ENCODE measurements around the gene GOPC.
"Not testable (repeated sequence)": the region's sequence is repeated elsewhere in the genome, so short reads cannot be mapped to it uniquely, and the experiment has no call there.

GOPC gene

GRCh38 chr6:117520603-117521395 lies 81.5 kb downstream of the GOPC start:
- TF ChIP-seq, protein P1, sequence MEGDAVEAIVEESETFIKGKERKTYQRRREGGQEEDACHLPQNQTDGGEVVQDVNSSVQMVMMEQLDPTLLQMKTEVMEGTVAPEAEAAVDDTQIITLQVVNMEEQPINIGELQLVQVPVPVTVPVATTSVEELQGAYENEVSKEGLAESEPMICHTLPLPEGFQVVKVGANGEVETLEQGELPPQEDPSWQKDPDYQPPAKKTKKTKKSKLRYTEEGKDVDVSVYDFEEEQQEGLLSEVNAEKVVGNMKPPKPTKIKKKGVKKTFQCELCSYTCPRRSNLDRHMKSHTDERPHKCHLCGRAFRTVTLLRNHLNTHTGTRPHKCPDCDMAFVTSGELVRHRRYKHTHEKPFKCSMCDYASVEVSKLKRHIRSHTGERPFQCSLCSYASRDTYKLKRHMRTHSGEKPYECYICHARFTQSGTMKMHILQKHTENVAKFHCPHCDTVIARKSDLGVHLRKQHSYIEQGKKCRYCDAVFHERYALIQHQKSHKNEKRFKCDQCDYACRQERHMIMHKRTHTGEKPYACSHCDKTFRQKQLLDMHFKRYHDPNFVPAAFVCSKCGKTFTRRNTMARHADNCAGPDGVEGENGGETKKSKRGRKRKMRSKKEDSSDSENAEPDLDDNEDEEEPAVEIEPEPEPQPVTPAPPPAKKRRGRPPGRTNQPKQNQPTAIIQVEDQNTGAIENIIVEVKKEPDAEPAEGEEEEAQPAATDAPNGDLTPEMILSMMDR (IDR thresholded peaks at IDR 0.05; ENCODE audit: borderline replicate concordance, control extremely low read depth, extremely low read depth, insufficient read depth, missing control alignments), result no peak
- no peak for DNase-seq (ENCODE audit: low spot score)
- in situ Hi-C loops (cut with MboI; ENCODE audit: low sequenced_read_pairs, unreplicated experiment), result no loop called here

DNA sequence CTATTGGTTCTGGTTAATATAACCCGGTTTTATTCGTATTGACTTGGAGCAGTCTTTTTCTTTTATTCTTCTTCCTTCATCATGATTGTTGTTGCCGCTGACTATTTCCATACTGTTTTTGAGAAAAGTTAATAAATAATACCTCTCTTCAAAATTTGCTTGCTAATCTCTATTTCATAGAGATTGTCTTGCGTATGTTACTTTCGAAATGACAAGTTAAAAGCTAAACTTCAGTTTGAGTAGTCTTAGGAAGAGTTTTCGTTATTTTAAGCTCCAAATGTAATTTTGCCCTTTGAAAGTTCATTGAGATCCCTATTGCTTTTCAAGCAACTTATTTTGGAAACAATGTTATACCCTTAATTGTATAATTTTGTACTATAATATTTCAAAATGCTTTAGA lies 83.4 kb downstream of the GOPC start:
- DNase-seq (ENCODE audit: low spot score), result no peak
- TF ChIP-seq, protein P1 (IDR thresholded peaks at IDR 0.05; ENCODE audit: borderline replicate concordance, control extremely low read depth, extremely low read depth, insufficient read depth, missing control alignments), result no peak
- in situ Hi-C loops (cut with MboI; ENCODE audit: low sequenced_read_pairs, unreplicated experiment), result no loop called here

DNA sequence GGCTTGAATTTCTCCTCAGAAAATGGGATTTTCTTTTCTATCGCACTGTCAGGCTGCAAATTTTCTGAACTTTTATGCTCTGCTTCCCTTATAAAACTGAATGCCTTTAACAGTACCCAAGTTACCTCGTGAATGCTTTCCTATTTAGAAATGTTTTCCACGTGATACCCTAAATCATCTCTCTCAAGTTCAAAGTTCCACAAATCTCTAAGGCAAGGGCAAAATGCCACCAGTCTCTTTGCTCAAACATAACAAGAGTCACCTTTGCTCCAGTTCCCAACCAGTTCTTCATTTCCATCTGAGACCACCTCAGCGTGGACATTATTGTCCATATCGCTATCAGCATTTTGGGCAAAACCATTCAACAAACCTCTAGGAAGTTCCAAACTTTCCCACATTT lies 84.3 kb downstream of the GOPC start:
- DNase-seq (ENCODE audit: low spot score); in situ Hi-C loops (cut with MboI; ENCODE audit: low sequenced_read_pairs, unreplicated experiment): not testable (repeated sequence)

- DNase-seq (ENCODE audit: low spot score), result no peak
- TF ChIP-seq, protein P1 (IDR thresholded peaks at IDR 0.05; ENCODE audit: borderline replicate concordance, control extremely low read depth, extremely low read depth, insufficient read depth, missing control alignments), result no peak
- in situ Hi-C loops (cut with MboI; ENCODE audit: low sequenced_read_pairs, unreplicated experiment), result no loop called here
Measured at GRCh38 chr6:117515326-117515725, 87.0 kb downstream of the GOPC start.

GRCh38 chr6:117514655-117515054 lies 87.7 kb downstream of the GOPC start:
- no peak for DNase-seq (ENCODE audit: low spot score)
- in situ Hi-C loops (cut with MboI; ENCODE audit: low sequenced_read_pairs, unreplicated experiment), result no loop called here
- TF ChIP-seq, protein P1 (IDR thresholded peaks at IDR 0.05; ENCODE audit: borderline replicate concordance, control extremely low read depth, extremely low read depth, insufficient read depth, missing control alignments), result no peak

- TF ChIP-seq, protein P1 (IDR thresholded peaks at IDR 0.05; ENCODE audit: borderline replicate concordance, control extremely low read depth, extremely low read depth, insufficient read depth, missing control alignments), result no peak
- in situ Hi-C loops (cut with MboI; ENCODE audit: low sequenced_read_pairs, unreplicated experiment), result no loop called here
- DNase-seq (ENCODE audit: low spot score), result no peak
Measured at GRCh38 chr6:117513778-117514365, 88.4 kb downstream of the GOPC start.

DNA sequence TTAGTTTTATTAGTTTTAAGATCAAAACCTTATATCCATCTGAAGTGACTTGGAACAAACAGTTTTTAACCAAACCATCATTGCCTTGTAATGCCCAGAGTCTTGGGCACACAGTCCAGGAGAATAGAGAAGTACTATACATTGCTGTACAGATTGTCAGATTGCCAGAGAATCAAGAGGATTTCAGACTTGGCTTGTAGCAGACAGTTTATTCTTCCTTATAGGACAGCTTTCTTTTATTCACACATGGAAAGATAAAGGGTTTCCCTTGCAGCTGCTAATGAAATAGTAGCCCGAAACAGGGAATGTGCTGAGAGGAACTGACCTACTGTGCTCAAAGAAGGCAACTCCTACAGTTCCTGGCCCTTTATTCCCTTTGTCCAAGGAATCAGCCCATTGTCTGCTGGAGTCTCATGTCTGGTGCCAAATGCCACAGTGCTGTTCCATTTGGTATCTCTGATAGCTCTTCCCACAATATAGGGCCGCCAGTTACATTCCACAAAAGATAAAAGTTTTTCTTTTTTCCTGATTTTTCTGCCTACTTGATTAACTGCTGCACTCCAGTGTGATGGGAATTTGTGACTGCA lies 89.2 kb downstream of the GOPC start:
- no peak for DNase-seq (ENCODE audit: low spot score)
- TF ChIP-seq, protein P1 (IDR thresholded peaks at IDR 0.05; ENCODE audit: borderline replicate concordance, control extremely low read depth, extremely low read depth, insufficient read depth, missing control alignments), result no peak
- in situ Hi-C loops (cut with MboI; ENCODE audit: low sequenced_read_pairs, unreplicated experiment), result no loop called here

All from GM13976 (cell line).